HG03060 (cell line): ENCODE results near the gene DIPK2A.

Experiments used
- ATAC-seq: cut with Tn5 transposase; IDR thresholded peaks from one replicate; pipeline ENCODE4 v1.9.1; 2021; ENCODE audit warnings: low read depth, moderate number of reproducible peaks; ENCODE audit not compliant: unreplicated experiment

The DIPK2A gene, protein sequence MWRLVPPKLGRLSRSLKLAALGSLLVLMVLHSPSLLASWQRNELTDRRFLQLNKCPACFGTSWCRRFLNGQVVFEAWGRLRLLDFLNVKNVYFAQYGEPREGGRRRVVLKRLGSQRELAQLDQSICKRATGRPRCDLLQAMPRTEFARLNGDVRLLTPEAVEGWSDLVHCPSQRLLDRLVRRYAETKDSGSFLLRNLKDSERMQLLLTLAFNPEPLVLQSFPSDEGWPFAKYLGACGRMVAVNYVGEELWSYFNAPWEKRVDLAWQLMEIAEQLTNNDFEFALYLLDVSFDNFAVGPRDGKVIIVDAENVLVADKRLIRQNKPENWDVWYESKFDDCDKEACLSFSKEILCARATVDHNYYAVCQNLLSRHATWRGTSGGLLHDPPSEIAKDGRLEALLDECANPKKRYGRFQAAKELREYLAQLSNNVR

DNA sequence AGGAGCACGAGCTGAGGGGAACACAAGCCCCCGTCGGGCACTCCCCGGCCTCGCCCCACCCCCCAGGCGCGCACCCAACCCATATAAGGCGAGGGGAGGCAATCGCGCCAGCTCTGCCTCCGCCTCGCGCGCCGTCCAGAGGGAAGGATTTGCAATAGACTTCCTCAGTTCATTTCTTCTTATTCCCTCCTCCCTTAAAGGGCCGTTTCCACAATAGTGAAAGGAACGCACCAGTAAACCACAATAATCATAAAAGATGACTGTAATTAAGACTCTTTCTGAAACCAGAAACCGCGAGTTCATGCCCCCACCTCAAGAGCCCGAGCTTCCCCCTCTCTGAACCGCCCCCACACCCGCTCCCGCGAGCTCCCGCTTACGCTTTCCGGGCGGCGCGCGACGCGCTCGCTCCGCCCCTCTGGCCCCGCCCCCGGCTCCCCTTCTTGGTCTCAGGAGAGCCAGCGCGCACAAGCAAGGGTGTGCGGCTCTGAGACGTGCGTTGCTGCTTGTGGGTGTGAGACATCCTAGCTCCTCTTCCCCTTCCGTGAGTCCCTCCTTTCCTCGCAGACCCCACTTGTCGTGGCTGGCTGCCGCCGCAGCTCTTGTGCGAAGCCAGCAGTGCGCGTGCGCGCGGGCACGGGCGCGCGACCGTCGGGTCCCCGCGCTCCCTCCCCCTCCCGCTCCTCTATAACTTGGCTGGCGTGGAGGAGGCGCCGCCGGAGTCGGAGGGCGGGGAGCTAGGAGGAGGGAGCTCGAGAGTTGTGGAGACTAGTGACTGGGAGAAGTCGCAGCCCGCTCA lies at the start of gene DIPK2A:
Gene DIPK2A (plus strand): TSS at position 465 of the 796 bp plus-strand sequence. CDS start 510 bp downstream, outside the sequence.
- ATAC-seq = peak; percentile 29

DNA sequence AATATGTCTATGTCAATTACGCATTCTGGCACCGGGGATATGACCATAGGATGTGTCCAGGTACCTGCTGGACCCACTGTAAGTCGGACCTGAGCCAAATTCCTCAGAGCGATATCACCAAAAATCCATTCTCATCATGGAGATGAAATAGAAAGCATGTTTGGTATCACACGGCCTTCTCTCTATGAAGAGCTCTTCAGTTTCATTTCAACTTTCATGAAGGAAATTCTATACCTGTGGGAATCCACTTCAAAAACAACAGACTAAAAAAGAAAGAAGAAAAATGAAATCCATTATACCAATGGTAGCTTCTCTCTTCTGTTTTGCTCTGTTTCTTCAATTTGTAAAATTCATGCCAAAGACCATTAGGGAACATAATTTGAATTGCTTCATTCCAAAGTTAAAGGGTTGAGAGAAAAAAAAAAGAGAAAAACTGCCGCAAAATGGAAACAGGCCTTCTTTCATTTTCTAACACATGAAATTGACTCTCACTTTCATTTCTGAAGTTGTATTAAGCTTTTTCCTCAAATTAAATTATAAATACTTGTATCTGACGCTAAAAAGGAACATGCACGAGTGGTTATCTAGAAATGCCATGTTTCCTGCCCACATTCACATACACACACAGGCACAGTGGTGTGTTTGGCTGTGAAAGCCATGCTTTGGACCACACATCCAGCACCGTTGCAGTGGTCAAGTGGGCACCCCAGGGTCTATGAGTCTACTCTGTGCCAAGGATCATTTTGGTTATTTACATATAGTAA lies 46.9 kb upstream of the DIPK2A start:
- no peak for ATAC-seq

DNA sequence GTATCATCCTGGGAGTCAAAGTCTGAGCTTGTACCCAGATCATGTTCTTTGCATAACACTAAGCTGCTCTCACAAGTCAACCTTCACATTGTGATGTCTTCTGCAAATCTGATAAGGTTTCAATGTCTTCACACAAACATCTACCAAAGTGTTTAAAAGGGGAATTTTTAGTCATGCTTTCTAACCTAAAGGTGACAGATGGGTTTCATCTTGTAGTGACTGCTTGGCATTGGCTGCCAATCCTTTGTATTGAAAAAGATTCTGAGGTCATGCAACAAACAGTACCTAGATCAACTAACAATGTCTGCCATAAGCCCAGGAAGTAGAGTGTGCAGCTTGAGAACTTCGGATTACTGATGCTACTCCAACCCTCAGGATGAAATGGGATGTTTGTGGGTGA lies 43.6 kb upstream of the DIPK2A start:
- no peak for ATAC-seq

DNA sequence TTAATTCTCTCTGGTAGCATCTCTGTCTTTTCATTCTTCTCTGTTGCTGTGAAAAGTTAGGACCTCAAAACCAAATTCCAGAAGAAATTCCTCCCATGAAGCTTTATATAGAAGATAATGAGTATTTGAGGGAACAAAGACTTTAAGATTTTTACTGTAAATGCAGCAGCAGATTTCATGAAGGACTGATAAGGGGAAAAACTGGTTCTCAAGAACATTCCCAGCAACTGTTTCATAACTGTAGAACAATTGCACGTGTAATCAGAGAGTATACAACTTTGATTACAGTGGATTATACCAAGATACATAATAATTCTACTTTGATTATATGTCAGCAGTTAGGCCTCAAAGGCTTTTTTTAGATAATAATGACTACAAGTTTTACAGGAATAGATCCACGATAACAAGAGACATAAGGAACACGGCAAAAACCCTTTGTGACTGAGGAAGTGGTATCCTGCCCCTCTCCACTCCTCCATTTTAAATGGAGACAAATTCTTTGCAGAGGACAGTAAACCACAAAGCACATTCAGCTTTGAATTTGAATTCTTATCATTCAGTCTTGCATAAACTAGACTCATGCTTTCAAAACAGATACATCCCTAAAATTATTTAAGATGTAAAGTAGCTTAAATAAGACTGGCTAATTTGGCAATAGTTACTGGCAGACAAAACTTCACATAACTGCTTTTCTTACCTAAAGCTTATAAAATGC lies 42.9 kb upstream of the DIPK2A start:
- ATAC-seq = no peak

DNA sequence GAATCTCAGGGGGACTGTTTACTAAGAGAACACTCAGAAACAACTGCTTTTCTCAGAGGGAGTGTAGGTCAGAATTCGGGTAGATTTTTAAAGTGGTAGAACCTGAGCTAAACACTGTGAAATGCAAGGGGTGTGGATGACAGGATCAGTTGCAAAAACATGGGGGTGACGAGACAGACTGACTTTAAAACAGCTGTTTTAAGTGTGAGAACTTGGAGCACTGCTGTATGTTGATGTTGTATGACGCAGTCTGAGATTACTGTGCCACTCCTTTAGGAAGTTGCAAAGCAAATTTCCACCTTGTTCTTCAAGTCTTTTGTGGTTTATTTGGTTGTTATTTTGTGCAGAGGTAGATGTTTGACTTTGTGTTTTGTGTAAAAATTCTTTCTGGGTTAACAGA lies 36.8 kb upstream of the DIPK2A start:
- ATAC-seq = no peak

DNA sequence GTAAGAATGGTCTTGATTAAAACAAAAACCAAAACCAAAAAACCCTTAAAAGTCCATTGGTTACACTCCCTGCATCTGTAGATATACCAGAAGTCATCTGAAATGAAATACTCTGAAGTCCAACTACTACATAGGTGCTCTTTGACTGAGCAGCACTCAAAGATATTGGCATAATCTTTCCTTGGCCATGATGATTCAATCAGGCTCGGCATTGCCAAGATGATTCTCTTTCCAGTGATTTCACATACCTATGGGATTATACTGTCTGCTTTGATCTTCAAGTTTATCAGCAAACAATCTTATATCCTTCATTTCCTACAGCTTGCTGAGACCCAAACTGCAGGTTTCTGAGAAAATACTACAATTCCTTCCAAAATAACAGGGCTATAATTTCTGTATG lies 35.9 kb upstream of the DIPK2A start:
- ATAC-seq = no peak

DNA sequence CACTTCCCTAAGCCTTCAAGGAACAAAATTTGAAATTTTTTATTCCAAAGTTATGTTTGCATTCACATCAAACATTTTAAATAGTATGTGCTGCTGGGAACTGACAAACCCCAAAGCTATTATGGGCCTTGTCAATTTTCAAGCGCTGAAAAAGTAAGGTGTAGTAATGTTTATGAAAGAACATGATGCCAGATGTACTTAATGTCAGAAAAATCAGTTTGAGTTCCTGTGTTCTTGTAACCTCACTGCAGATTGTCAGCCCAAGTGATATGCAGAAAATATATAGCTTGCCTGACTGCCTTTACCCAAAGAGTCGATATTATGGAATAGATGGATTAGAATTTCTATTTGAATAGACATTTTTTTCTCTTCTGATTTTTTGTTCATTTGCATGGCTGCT lies 20.8 kb upstream of the DIPK2A start:
- ATAC-seq = no peak

DNA sequence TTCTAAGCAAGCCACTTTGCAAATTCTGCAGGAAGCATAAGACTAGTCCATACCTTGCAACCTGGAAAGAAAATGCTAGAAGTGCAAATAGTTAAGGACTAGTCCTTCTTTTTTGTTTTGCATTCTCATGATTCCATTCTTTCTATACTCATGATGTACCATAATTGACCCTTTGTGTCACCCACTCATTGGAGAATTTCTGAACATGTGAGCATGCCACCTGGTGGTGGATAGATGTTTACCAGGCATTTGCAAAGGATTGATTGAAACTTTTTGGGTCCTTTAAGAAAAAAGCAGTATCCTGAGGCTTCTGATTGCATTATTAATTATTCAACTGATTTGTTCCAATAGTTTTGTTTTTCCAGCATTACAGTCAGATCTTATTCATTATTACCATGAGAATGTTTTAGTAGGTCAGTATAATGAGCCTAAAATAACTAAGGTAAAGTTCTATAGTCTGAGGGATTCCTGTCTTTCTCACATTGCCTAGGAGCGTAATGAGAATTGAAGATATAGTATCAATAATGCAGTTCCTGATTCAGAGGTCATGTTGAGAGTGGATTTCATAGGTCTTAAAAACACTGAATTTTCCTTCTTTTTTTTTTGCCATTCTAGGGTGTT lies 20.2 kb upstream of the DIPK2A start:
- ATAC-seq = no peak

DNA sequence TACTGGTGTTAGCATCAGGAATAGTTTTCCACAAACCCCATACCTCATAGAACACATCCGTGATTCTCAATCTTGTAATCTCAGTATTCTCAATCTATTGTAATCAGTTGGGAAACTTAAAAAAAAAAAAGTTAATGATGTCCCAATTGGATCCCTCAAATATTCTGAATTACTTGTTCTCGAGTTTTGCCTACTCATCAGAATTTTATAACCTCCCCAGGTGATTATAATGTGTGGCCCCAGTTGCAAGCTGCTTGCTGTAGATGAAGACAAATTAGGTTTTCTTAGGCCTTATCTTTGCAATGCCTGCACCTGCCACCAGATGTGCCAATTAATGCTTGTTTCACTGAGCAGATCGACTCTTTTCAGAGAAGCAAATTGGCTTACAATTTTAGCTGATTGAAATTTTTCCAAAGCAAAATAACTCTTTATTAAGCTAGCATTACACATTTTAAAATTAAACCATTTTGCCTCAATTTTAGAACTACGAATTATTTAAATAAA lies 19.0 kb upstream of the DIPK2A start:
- ATAC-seq = no peak

DNA sequence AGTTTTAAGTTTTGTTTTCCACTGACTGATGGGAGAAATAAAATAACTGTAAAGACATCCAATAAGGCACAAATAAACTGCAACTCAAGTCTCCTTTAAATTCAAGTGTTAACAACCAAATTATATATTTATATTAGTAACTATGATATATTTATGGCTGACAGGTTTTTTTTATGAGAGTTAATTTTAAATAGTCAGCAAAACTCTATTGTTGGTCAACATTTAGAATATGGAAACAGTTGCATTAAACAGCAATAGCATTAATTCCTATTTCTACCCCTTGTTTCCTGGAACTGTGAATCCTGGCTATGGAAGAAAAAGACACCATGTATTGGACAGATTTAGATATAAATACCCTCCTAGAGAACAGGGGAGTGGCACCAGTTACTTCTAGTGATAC lies 16.5 kb upstream of the DIPK2A start:
- no peak for ATAC-seq

DNA sequence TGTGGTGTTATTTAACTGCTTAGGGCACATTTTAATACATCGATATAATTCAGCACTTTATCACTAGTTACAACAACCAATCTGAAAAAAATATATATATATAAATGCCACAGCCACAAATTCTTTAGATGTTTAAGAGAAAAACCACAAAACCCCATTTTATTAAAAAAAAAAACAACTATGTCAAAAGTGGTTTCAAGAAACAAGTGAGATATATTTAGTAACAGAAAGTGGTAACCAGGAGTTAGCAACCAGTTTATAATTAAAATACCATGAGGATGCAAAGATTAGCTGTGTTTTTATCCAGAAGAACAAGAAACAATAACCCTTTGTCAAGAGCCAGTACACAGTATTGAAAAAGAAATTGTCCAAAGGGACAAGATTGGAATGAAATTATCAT lies 14.8 kb upstream of the DIPK2A start:
- no peak for ATAC-seq

DNA sequence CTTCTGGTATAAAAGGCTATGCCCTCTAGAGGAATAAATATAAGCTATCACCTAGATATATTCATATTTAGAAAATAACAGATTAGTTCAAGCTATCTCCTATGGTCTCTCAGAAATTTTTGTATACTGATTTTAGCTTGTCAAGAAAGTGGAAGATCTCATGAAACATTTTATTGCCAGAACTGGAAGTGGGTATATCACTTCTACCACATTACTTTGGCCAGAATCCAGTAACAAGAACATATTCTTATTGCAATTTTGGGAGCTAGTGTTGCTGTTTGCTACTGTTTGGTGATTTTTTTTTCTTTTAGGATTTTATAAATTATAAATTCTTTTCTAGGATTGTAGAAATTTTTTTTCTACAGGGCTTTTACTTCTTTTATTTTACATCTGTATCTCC lies 14.2 kb upstream of the DIPK2A start:
- ATAC-seq = no peak

DNA sequence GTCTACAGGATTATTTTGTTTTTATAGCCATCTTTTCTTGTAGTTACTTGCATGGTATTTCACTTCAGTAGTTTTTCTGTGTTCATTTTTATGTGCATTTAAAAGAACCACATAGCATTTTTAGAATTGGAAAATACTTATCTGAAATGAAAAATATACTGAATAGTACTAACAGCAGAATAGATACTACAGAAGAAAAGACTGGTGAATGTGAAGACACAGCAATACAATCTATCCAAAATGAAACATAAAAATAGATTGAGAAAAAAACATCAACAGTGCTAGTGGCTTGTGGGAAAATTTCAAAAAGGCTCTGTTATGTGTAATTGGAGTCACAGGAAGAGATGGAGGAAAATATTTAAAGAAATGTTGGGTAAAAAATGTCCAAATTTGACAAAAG lies 12.7 kb upstream of the DIPK2A start:
- no peak for ATAC-seq

DNA sequence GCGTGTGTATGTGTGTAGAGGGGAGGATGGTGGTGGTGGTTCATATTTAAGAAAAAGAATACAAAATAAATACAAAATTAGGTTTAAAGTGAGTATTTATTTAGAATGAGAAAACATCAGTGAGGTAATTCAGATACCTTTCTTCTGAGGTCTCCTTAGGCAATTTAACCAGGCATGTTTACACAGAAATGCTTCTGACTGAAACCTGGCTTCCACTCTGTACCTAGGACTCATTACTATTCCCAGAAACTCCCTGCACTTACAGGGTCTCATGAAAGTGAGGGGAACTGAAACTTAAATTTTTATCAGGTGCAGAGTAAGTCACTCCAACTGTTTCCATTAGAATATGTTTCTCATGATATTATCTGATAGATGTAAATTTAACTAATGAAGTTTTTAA lies 10.3 kb upstream of the DIPK2A start:
- ATAC-seq = no peak

DNA sequence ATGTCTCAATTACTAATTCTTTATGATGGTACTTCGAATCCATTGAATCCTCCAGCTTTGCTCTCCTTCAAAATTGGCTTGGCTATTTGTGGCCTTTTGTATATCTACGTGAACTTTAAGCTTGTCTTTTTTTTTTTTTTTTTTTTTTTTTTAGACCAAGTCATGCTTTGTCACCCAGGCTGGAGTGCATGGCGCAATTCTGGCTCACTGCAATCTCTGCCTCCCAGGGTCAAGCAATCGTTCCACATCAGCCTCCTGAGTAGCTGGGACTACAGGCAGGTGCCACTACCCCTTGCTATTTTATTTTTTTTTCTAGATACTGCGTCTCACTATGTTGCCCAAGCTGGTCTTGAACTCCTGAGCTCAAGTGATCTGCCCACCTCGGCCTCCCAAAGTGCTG lies 7.7 kb upstream of the DIPK2A start:
- no peak for ATAC-seq

DNA sequence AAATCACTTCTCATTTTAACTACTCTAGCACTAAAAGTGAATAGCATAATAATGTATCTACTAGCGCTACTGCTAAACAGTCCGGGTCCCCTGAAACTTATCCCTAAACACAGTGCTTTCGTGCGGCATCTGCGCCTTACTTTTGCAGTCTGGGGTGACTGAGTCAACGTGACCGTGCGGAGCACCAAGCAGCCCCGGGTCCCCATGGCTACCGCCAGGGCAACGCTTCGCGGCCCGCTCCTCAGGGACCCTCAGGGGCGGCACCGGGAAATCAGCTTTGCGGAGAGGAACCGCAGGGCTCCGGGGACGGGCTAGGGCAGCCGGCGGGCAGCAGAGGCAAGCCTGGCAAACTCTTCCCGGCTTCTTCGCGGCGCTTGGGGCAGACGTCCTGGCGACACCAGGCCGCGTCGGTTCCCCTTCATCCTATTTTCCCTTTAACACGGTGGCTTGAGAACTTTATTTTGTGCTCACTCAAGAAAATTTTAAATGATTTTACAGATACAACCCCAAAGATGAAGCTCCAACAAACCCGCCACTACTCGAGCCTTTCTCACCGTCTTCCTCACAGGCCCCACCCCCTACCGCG lies 757 bp upstream of the DIPK2A start:
- peak; percentile 8 for ATAC-seq

DNA sequence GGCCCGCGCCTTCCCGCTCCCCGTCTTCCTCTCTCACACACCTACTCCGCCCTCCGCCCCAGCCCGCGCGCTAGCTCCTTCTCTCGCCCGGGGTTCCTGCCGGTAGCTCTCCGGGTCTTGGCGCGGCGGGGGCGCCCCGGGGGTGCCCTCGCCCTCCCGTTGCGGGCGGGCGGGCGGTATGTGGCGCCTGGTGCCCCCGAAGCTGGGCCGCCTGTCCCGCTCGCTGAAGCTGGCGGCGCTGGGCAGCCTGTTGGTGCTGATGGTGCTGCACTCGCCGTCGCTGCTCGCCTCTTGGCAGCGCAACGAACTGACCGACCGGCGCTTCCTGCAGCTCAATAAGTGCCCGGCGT lies 507 bp downstream of the DIPK2A start:
- no peak for ATAC-seq

DNA sequence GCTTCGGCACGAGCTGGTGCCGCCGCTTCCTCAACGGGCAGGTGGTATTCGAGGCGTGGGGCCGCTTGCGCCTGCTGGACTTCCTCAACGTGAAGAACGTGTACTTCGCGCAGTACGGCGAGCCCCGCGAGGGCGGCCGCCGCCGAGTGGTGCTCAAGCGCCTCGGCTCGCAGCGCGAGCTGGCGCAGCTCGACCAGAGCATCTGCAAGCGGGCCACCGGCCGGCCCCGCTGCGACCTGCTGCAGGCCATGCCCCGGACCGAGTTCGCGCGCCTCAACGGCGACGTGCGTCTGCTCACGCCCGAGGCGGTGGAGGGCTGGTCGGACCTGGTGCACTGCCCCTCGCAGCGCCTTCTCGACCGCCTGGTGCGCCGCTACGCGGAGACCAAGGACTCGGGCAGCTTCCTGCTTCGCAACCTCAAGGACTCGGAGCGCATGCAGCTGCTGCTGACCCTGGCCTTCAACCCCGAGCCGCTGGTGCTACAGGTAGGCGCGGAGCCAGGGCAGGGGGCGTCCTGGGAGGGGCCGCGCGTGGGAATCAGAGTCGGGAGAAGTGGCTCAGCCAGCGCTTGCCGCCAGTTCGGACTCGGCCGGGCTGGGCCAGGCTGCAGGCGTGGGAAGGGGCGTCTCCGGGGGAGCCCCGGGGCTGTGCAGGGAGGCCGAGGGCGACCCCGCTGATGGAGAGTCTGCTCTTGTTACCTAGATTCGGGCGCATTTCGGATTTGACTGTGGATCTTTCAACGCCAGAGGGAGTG lies 1.1 kb downstream of the DIPK2A start:
- ATAC-seq = peak; percentile 14
